Cardiac muscle cell (in vitro differentiated cells and primary cell): ENCODE measurements around the gene SYNCRIP. TPM values are rescaled to one million over a fixed set of nuclear protein-coding genes. Genes with fewer than 3 reads are reported as not detected.
"Not testable (repeated sequence)": the region's sequence is repeated elsewhere in the genome, so short reads cannot be mapped to it uniquely, and the experiment has no call there.

Experiments
- DNase-seq, 2 donors: peaks; one replicate each; pipeline versions ENCODE4 v3.0.0 to v3.0.0-alpha.2; 2010 to 2017; ENCODE audit warnings: low read depth in 1 of 2, low spot score in 1 of 2
- H3K27ac ChIP-seq: fragments of 200-600 bp; sonication (generic); 2 replicates; pipeline ENCODE4 v1.5.1; 2016
- H3K27me3 ChIP-seq: fragments of 200-600 bp; sonication (generic); 2 replicates; pipeline ENCODE4 v1.6.0; 2016; ENCODE audit warnings: control low read depth
- H3K36me3 ChIP-seq: fragments of 200-600 bp; sonication (generic); 2 replicates; pipeline ENCODE4 v1.5.1; 2016; ENCODE audit warnings: control low read depth
- H3K4me1 ChIP-seq: fragments of 200-600 bp; sonication (generic); 2 replicates; pipeline ENCODE4 v1.8.1; 2017; ENCODE audit warnings: low read depth, mild to moderate bottlenecking, mixed run types
- H3K4me3 ChIP-seq: fragments of 200-600 bp; sonication (generic); 2 replicates; pipeline ENCODE4 v1.5.1; 2016; ENCODE audit warnings: mild to moderate bottlenecking
- H3K9me3 ChIP-seq: fragments of 200-600 bp; sonication (generic); 2 replicates; pipeline ENCODE4 v1.5.1; 2017; ENCODE audit warnings: low read depth, mild to moderate bottlenecking, control low read depth
- polyA plus RNA-seq: library from polyadenylated mRNA; unstranded; fragments of >200 nt; fragmentation: Nextera tagmentation; extraction: Ambion mirVana; gene quantifications from 2 replicates; pipeline ENCODE4 v1.2.1, GENCODE V29; 2016
- total RNA-seq: library from RNA; depleted of rRNA; stranded (reverse); fragments of >200 nt; gene quantifications from 2 replicates; pipeline ENCODE4 v1.2.3, GENCODE V29; 2016
- TF ChIP-seq, protein P1 (sequence below): IDR thresholded peaks from 2 replicates; pipeline ENCODE4 v1.5.1; 2012; ENCODE audit warnings: low read depth, mild to moderate bottlenecking, low read length

Gene SYNCRIP
- total and polyA plus RNA-seq, 2 experiments from 2014 or later: 40.7 to 48.8 TPM

DNA sequence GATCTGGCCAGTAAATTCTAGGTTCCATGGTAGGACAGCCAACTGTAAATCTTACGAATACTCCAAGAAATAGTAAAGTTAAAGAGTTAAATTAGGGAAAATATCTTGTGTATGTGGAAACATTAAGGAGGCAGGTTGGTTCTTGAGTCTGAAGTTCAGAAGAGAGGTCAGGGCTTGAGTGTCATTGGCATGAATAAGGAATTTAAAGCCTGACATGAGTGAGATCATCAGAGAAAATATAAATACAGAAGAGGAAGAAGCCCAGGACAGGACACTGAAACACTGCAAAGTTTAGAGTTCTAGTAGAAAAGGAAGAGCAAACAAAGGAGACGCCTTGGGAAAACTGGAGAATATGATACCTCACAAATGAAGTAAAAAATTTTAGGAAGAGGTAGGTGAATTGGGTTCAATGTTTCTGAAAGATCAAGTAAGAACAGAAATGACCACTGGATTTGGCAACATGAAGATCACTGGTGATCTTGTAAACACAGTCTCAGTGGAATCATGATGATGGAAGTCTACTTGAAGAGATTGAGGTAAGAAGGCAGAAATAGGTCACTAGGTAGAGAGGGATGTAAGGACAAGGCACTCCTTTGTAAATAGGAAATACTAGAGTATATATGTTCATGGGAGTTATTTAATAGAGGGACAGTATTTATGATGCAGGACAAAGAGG, 41.6 kb upstream of the SYNCRIP start:
- DNase-seq: no peak
- no peaks in the 10 kb centered on the region for H3K9me3 ChIP-seq
- no peak overlapping the region for H3K4me3 ChIP-seq
- H3K27me3 ChIP-seq: no peaks in the 10 kb centered on the region
- no peaks in the 10 kb centered on the region for H3K36me3 ChIP-seq
- TF ChIP-seq, protein P1, sequence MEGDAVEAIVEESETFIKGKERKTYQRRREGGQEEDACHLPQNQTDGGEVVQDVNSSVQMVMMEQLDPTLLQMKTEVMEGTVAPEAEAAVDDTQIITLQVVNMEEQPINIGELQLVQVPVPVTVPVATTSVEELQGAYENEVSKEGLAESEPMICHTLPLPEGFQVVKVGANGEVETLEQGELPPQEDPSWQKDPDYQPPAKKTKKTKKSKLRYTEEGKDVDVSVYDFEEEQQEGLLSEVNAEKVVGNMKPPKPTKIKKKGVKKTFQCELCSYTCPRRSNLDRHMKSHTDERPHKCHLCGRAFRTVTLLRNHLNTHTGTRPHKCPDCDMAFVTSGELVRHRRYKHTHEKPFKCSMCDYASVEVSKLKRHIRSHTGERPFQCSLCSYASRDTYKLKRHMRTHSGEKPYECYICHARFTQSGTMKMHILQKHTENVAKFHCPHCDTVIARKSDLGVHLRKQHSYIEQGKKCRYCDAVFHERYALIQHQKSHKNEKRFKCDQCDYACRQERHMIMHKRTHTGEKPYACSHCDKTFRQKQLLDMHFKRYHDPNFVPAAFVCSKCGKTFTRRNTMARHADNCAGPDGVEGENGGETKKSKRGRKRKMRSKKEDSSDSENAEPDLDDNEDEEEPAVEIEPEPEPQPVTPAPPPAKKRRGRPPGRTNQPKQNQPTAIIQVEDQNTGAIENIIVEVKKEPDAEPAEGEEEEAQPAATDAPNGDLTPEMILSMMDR: no peak
- H3K4me1 ChIP-seq: no peaks in the 10 kb centered on the region
- no peak overlapping the region for H3K27ac ChIP-seq

DNA sequence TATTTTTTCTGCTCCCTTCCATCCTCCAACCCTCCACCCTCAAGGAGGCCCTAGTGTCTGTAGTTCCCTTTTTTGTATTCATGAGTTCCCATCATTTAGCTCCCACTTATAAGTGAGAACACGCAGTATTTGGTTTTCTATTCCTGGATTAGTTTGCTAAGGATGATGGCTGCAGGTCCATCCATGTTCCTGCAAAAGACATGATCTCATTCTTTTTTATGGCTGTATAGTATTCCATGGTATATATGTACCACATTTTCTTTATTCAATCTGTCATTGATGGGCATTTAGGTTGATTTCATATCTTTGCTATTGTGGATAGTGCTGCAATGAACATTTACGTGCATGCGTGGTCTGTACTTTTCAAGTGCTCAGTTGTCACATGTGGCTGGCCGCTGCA, 39.2 kb upstream of the SYNCRIP start:
- H3K9me3 ChIP-seq, H3K36me3 ChIP-seq, H3K27ac ChIP-seq, DNase-seq, H3K4me3 ChIP-seq, H3K27me3 ChIP-seq, H3K4me1 ChIP-seq: not testable (repeated sequence)

DNA sequence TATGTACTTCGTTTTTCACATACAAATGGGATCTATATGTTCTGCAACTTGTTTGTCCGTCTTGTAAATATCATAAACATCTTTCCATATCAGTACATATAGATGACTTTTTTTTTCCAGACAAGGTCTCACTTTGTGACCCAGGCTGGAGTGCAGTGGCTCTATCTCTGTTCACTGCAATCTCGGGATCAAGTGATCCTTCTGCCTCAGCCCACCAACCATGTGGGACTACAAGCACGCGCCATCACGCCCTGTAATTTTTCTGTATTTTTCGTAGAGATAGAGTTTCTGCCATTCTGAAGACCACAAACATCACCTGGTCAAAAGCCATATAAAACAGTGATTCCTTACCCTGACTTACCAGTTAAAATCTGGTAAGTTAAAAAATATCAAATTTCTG, 37.7 kb upstream of the SYNCRIP start:
- Histone ChIP-seq H3K4me1 (peaks cover 6% of the 10 kb centered on the region), H3K4me3 (no peak overlapping the region), H3K27me3 (no peaks in the 10 kb centered on the region), H3K9me3 (no peaks in the 10 kb centered on the region), H3K27ac (no peak overlapping the region), H3K36me3 (no peaks in the 10 kb centered on the region)
- no peak for DNase-seq
- TF ChIP-seq, protein P1: no peak

DNA sequence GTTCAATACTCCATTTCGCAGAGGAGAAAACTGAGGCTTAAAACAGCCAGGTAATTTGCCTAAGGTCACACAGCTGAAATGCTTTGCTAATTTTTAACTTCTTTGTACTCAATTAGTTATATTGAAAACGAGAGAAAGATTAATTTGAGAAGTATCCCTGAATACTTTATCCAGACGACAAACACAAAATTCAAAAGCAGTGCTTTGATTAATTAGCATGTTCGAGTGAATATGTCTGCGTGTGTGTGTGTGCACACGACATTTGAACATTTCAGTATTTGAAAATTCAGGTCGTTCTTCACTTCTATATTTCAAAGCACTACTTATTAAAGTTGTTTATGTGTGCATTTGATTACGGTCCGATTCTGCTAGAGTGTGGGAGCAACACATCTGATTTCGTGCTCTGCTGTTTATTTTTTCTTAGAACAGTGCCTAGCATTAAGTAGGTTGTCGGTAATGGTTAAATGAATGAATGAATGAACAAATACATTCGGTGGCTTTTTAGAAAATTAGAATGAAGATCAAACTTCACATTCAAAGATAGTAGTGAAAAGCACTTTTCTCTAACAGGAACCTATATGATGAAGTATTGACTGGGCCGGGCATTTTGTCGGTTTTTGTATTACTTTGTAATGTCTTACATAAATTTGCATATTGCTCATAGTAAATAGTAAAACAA, 36.9 kb upstream of the SYNCRIP start:
- Histone ChIP-seq H3K4me1 (peaks cover 6% of the 10 kb centered on the region), H3K27ac (peak overlapping the region; percentile 91), H3K4me3 (peak overlapping the region; percentile 59), H3K27me3 (no peaks in the 10 kb centered on the region), H3K36me3 (no peaks in the 10 kb centered on the region), H3K9me3 (no peaks in the 10 kb centered on the region)
- TF ChIP-seq, protein P1: no peak
- no peak for DNase-seq

DNA sequence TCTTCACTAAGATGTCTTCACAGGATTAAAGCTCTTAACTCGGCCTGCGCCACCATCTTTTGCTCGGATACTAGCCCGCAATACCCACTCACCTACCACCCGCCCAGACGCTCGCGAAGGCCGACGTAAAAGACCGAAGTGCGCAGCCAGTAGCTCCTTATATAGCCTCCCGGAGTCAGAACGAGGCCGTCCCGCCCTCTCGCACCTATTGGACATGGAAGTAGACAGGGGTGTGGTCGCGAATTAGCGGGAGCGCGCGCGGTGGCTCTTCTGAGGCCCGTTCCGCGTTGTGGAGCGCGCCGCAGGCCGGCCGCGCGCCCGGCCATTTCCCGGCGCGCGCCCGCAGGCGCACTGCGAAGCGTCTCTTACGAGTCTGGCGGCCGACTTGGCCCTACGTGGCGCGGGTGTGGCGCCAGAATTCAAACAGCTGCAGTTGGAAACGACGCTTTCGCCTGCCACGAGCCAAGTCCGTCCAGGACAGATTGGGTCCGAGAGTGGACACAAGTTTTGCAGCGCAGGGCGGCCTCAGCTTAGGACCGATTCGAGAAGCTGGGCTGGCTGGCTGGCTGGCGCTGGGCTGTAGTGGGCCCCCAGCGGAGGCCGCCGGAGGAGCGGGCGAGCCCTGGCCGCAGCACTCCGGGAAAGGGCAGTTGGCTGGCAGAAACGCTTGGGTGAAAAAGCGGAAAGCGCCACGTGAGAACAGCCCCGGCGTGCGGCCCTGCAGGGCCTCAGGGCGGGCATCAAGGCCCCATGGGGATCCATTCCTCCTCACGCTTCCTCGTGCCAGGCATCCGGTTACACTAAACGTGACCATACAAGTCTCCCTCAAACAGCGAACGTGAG, 36.1 kb upstream of the SYNCRIP start:
- TF ChIP-seq, protein P1: no peak
- peaks cover 6% of the 10 kb centered on the region for H3K4me1 ChIP-seq

More for the DNA sequence above, 36.1 kb upstream of the SYNCRIP start:
- Histone ChIP-seq H3K27me3 (no peaks in the 10 kb centered on the region), H3K9me3 (no peaks in the 10 kb centered on the region), H3K36me3 (no peaks in the 10 kb centered on the region), H3K4me3 (peak overlapping the region; percentile 91), H3K27ac (peak overlapping the region; percentile 94)
- DNase-seq: peak; percentile 98 to 99
